Stimulated activated naive CD8-positive, alpha-beta T cell treated with anti-CD3 and anti-CD28 coated beads, Interleukin-15, Interleukin-2, amounts not matched to agents 100 ng/mL and 50 ng/mL, for 24 hours (primary cell): ENCODE measurements around the gene PLA2R1.

ENCODE experiments used
- H3K27ac Mint-ChIP-seq: one replicate; pipeline ENCODE4 v1.8.0; 2021; ENCODE audit warnings: mild to moderate bottlenecking, mixed read lengths
- H3K27me3 Mint-ChIP-seq: one replicate; pipeline ENCODE4 v1.8.0; 2021; ENCODE audit warnings: mixed read lengths
- H3K36me3 Mint-ChIP-seq: one replicate; pipeline ENCODE4 v1.8.0; 2021; ENCODE audit warnings: low read depth, mixed read lengths
- H3K4me1 Mint-ChIP-seq: one replicate; pipeline ENCODE4 v1.8.0; 2021; ENCODE audit warnings: low read depth, mixed read lengths
- H3K4me3 Mint-ChIP-seq: one replicate; pipeline ENCODE4 v1.8.0; 2021; ENCODE audit warnings: mild to moderate bottlenecking, mixed read lengths
- H3K9me3 Mint-ChIP-seq: one replicate; pipeline ENCODE4 v1.8.0; 2021; ENCODE audit warnings: mixed read lengths

PLA2R1 gene

DNA sequence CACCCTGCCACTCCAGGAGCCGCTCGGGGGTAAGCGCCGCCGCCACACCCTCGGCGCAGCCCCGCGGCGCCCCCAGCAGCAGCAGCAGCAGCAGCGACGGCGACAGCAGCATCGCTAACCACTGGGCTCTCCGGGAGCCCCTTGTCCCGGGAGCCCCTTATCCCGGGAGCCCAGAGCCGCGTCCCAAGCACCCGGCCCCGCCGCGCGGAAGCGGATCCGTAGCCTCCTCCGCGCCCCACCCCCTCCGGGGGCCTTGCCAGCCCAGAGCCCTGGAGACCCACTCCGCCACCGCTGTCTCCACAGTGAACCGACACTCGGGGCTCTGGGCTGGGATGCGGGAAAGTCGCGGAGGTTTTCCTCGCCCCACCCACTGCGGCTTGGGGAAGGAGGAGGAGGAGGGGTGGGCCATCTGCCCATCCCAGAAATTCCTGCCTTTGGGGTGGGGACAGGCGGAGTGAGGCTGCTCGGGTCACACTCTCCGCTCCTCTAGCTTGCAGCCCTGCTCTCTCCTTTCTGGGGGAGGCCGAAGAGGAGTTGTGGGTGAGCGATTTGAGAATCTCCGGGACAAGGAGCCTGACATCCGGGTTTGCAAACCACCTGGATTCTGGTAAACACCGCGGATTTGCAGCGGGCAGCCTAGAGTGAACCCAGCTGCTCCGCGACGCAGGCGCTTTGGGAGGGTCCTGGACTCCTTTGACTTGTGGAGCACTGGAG, at the start of gene PLA2R1:
TSS of gene PLA2R1 (minus strand) at position 324 of the 714 bp plus-strand sequence. CDS start at position 112, 212 bp downstream.
- H3K27ac Mint-ChIP-seq: no peak within 1 kb of the TSS
- no peaks in the 10 kb centered on the region for H3K9me3 Mint-ChIP-seq
- H3K4me3 Mint-ChIP-seq: peak within 1 kb of the TSS; percentile 70
- peaks cover 46% of the 10 kb centered on the region for H3K27me3 Mint-ChIP-seq
- H3K4me1 Mint-ChIP-seq: peaks cover 8% of the 10 kb centered on the region
- no peaks in the 10 kb centered on the region for H3K36me3 Mint-ChIP-seq

DNA sequence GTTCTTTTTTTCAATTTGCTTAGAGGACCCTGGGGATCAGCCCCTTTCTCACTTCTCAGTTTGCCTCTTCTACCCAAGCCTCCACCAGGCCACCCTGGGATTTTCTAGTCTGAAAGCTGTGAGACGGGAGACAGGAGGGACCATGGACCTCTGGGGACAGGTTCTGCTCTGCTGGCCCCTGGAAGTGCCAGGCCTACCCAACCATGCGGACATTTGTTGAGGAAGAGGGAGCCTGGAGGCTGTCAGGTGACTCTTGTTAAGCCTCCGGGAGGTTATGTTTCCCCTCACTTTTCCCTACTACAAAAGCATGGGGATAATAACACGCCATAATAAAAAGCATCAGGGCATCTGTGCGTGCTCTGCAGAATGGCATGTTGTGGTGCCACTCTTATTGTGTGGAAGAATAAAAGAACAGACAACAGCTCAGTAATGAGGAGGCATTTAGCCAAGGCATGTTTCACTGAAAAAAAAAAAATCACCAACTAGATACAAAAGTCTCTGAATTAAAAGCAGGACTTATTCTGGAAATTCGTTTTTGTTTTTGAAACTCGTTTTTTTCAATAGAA, 48.3 kb upstream of the PLA2R1 start:
- no peaks in the 10 kb centered on the region for H3K9me3 Mint-ChIP-seq
- no peak overlapping the region for H3K4me3 Mint-ChIP-seq
- no peak overlapping the region for H3K27ac Mint-ChIP-seq
- H3K36me3 Mint-ChIP-seq: no peaks in the 10 kb centered on the region
- H3K27me3 Mint-ChIP-seq: peaks cover 12% of the 10 kb centered on the region
- H3K4me1 Mint-ChIP-seq: no peaks in the 10 kb centered on the region

DNA sequence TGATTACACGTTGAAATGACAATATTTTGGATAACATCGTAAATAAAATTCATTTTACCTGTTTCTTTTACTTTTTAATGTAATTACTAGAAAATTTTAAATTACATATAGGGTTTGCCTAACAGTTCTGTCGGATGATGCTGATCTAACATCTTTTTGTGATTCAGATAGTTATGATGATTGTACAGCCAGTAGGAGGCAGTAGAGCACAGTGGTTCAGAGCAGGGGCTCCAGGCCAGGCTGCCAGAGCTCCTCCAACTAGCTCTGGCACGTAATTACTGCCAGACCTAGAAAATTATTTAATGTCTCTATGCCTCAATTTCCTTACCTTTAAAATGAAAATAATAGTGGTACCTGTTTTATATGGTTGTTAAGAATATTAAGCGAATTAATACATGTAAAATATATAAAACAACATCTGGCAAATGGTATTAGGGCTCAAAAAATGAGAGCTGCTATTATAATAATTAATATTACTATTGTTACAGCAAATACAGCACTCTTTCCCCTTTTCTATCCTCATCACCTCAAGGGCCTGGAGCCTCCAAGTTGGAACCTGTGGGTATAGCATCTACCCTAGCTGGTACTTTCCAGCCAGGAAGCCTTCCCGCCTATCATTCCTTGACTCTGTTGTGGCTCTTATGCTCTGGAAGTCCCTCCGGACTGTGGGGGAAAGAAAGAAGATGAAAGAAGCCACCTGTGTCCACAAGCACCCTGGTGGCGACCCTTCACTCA, 47.7 kb upstream of the PLA2R1 start:
- Mint-ChIP-seq H3K27me3 (peaks cover 16% of the 10 kb centered on the region), H3K9me3 (no peaks in the 10 kb centered on the region), H3K4me1 (no peaks in the 10 kb centered on the region), H3K36me3 (no peaks in the 10 kb centered on the region), H3K4me3 (no peak overlapping the region), H3K27ac (no peak overlapping the region)

DNA sequence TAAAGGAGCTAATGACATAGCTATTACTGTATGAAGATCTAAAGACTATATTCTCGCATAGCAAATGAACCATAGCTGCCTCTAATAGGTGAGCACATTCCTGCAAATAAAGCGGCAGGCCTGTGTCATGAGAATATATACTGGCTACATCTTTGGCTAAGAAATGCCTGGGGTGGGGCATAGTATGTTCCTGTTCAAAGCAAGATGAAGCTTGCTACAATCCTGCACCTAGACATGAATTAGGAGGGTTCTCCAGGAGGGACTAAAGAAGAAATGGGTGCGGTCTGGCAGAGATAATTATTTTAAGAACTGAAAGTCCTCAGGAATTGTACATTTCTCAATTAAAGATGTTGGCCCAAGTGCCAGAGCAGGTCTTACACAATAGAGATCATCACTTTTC, 46.8 kb upstream of the PLA2R1 start:
- Mint-ChIP-seq H3K36me3 (no peaks in the 10 kb centered on the region), H3K27ac (no peak overlapping the region), H3K9me3 (no peaks in the 10 kb centered on the region), H3K27me3 (peaks cover 19% of the 10 kb centered on the region), H3K4me1 (no peaks in the 10 kb centered on the region), H3K4me3 (no peak overlapping the region)

DNA sequence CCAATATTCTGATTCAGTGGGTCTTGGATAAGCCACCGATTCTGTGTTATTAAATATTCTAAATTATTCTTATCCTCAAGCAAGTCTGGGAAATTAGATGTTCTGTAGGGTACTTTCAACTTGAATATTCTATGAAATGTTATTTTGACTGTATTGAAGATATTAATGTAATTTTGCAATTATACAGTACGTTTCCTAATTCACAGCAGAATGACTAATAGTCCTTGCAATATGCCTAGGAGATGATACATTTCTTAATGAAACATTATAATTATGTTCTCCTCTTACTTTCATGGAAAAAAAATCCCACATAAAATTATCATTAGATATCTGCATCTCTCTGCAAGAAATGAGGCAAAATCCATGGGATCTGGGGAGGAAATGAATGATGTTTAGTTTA, 46.2 kb upstream of the PLA2R1 start:
- H3K4me1 Mint-ChIP-seq: no peaks in the 10 kb centered on the region
- H3K27me3 Mint-ChIP-seq: peaks cover 14% of the 10 kb centered on the region
- no peak overlapping the region for H3K27ac Mint-ChIP-seq
- no peaks in the 10 kb centered on the region for H3K9me3 Mint-ChIP-seq
- no peak overlapping the region for H3K4me3 Mint-ChIP-seq
- no peaks in the 10 kb centered on the region for H3K36me3 Mint-ChIP-seq

DNA sequence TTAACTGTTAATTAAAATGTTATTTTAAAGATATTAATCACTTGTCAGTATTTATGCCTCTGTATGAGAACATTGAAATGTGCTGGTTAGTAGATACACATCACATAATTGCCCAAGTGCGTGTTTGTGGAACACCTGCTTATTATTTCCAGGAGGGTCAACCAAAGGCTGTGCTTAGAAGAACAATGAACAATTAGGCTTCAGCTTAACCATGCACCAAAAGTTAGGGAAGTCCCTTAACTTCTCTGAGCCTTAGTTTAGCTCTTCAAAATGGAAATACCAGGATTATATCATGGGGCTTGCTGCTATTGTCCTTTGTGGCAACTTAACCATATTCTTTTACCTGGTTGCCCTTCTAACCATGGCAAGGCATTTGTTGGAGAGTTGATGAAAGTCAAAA, 43.0 kb upstream of the PLA2R1 start:
- Mint-ChIP-seq H3K4me3 (no peak overlapping the region), H3K9me3 (no peaks in the 10 kb centered on the region), H3K4me1 (no peaks in the 10 kb centered on the region), H3K27ac (no peak overlapping the region), H3K36me3 (no peaks in the 10 kb centered on the region), H3K27me3 (peaks cover 23% of the 10 kb centered on the region)

DNA sequence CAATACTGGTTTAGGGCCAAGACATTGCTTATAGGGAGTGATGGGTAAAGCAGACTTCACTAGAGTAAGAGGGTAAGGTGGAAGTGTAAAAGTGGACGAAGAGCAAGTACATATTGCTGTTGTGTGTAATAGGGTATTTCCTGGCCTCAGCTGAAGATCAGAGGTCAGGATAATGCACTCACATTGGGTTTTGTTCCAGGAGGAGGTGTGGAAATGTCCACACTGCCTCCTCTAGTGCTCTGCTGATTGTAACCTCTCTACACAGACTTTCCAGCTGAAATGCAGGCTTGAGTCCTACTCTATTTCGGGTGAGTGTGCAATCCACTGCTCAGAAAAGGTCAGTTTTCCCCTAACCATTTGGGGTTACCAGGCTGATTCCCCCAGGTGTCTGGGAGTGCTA, 41.7 kb upstream of the PLA2R1 start:
- Mint-ChIP-seq H3K4me3 (no peak overlapping the region), H3K27ac (no peak overlapping the region), H3K4me1 (no peaks in the 10 kb centered on the region), H3K27me3 (peaks cover 20% of the 10 kb centered on the region), H3K9me3 (no peaks in the 10 kb centered on the region), H3K36me3 (no peaks in the 10 kb centered on the region)

DNA sequence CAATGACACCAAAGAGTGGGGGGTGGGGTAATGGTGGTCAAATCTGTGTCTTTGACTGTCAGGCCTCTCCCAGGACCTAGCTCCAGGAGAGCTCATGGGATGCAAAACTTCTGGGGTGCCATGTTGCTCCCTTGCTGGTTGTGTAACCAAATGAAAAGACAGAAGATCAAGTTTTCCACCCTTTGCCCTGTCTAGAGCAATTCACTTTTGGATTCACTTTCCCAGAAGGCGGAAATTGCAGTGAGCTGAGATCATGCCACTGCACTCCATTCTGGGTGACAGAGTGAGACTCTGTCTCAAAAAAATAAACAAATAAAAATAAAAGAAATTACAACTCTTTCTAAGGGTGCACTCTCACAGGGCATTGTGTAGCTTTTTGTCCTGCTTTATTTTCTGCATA, 34.9 kb upstream of the PLA2R1 start:
- Mint-ChIP-seq H3K36me3 (no peaks in the 10 kb centered on the region), H3K27me3 (peaks cover 19% of the 10 kb centered on the region), H3K9me3 (peaks cover 10% of the 10 kb centered on the region), H3K27ac (no peak overlapping the region), H3K4me1 (peaks cover 7% of the 10 kb centered on the region), H3K4me3 (no peak overlapping the region)

DNA sequence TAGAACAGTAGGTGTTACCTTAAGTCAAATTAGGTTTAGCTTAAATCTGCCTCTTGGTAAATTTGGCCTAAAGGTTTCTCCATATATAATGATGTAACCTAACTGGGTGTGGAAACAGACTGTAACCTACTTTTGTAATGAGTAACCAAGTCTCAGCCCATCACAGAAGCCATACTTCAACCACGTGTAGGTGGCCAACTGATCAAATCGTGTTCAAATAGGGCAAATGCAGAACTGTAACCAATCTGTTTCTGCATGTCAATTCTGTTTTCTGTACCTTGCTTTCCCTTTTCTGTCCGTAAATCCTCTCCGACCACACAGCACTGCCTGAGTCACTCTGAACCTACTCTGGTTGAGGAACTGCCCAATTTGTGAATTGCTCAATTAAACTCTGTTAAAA, 34.0 kb upstream of the PLA2R1 start:
- H3K27me3 Mint-ChIP-seq: peaks cover 13% of the 10 kb centered on the region
- H3K4me3 Mint-ChIP-seq: no peak overlapping the region
- peaks cover 7% of the 10 kb centered on the region for H3K4me1 Mint-ChIP-seq
- no peaks in the 10 kb centered on the region for H3K36me3 Mint-ChIP-seq
- no peak overlapping the region for H3K27ac Mint-ChIP-seq
- peaks cover 14% of the 10 kb centered on the region for H3K9me3 Mint-ChIP-seq

DNA sequence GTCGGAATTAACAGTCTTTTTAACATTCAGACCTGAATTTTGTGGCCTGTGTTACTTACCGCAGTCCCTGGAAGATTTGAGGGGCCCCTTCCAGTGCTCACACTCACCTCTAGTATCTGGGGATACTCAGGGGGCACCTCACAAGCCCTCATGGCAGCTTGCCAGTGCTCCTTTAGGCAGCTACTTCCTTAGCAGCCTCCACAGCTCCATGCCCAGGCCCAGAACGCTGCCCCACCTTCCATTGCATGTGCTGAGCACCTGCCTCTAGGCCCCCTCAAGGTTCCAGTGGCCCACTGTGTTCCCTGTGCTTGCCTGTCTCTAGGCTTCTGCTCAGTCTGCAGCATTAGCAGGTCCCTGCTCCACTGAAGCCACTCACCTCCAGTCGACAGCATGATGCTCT, 30.0 kb upstream of the PLA2R1 start:
- H3K27me3 Mint-ChIP-seq: peaks cover 11% of the 10 kb centered on the region
- H3K9me3 Mint-ChIP-seq: peaks cover 28% of the 10 kb centered on the region
- H3K36me3 Mint-ChIP-seq: no peaks in the 10 kb centered on the region
- H3K4me3 Mint-ChIP-seq: no peak overlapping the region
- H3K27ac Mint-ChIP-seq: no peak overlapping the region
- peaks cover 7% of the 10 kb centered on the region for H3K4me1 Mint-ChIP-seq

DNA sequence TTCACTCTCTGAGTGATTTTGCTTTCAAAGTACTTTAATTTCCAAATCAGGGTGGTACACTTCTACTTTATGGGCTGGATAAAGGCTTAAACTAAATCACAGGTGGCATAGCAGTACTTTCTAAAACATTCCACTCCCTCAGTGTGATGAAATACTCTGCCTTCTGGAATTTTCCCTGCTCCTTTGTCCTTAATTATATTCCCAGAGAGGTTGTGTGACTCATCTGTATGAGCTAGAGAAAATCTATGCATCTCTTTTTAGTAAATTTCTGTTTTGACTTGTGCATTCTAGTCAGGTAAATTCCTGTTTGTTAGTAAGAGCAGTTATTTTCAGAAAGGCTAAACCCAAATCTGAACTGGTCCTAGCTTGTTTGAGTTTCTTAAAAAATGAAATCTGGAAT, 29.0 kb upstream of the PLA2R1 start:
- no peak overlapping the region for H3K27ac Mint-ChIP-seq
- peaks cover 33% of the 10 kb centered on the region for H3K9me3 Mint-ChIP-seq
- H3K4me3 Mint-ChIP-seq: no peak overlapping the region
- H3K36me3 Mint-ChIP-seq: no peaks in the 10 kb centered on the region
- peaks cover 11% of the 10 kb centered on the region for H3K27me3 Mint-ChIP-seq
- peaks cover 3% of the 10 kb centered on the region for H3K4me1 Mint-ChIP-seq

DNA sequence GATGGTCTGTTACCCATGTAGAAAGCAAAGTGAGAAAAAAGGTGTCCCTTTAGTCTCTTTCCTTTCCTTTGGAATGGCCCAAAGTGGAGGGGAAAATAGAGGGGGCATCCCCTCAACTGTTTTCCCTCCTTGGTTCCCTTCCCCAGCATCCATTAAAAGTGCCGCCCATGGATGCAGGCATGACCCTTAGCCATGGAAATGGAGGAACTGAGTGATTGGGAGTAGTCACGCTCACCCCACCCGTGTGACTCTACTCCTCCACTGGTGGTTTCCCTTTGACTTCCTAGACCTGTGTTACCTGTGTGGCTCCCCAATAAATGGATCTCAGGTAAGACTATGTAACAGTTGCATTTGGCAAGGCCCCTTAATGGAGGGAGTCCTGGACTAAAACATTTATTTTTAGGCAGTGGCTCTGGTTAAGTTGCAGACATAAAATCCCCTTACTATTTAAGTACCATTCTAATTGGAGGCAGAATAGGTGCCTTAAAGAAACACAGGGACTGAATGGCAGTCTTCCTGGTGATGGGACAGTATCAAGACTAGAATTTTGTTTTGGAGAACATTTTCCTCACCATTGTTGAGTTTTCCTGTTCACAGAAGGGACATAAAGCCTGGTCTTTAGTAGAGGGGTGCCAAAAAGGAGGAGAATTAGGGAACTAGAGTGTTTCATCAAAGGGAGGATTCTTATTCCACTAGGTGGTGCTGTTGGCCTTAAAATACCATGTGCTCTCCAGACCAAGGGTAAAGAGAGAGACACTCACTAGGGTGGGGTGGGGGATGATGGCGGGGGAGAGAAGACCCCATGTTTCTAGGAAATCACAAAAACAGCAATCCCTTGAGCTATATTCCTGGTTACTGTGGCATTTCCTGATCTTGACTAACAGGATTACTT, 25.7 kb upstream of the PLA2R1 start:
- Mint-ChIP-seq H3K36me3 (no peaks in the 10 kb centered on the region), H3K27me3 (peaks cover 3% of the 10 kb centered on the region), H3K9me3 (peaks cover 34% of the 10 kb centered on the region), H3K4me3 (no peak overlapping the region), H3K27ac (no peak overlapping the region), H3K4me1 (no peaks in the 10 kb centered on the region)

DNA sequence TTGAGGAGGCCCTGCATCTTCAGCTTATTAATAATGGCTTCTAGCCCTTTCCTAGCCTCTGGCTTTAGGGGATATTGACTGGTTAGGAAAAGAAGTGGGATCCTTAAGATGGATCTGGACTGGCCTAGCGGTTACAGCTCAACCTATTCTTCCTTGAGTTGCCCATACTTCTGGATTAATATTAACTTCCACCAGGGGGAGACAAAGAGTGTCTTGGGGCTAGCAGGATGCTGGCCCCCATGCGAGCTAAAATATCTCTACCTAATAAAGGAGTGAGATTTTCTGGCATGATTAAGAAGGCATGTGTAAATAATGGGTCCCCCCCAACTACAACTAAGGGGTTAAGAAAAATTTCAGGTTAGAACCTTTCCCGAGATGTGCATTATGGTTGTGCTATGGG, 23.2 kb upstream of the PLA2R1 start:
- peaks cover 8% of the 10 kb centered on the region for H3K27me3 Mint-ChIP-seq
- H3K4me3 Mint-ChIP-seq: no peak overlapping the region
- H3K27ac Mint-ChIP-seq: no peak overlapping the region
- H3K9me3 Mint-ChIP-seq: peaks cover 22% of the 10 kb centered on the region
- H3K4me1 Mint-ChIP-seq: no peaks in the 10 kb centered on the region
- no peaks in the 10 kb centered on the region for H3K36me3 Mint-ChIP-seq

DNA sequence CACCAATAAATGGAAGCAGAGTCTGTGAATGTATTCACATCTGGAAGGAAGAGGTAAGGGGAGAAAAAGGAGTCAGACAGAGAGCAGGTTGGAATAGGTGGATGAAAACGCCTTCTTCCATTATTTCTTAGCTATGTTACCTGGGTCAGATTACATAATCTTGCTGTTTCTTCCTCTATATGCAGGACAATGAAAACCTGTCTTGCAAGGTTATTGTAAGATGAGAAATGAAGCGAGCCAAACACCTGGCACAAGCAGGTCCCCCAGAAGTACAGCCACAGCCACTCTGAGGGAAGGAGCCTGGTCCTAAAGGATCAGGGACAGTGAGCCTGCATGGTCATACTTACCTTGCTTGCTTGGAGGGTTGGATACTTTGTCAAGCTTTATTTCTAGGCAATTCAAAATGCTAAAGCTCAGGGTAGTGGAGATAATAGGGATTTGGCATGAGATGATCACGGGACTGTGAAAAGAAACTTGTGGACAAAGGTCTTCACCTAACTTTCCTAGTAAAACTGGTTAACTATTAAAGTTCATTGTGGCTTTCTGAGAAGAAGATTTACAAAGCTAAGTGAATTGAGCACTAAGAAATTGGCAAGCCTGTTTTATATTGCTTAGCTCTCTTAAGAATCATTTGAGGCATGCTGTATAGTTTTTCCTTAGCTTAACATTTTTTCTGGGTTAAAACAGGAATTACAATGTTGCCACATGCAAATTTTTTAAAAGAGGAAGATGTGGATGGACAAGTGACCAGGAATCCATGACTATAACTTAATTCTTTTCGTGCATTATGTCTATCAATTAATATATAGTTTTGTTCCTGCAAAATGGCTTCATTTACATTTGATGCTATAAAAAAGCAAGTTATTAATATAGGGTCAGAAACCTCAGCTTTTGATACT, 15.7 kb upstream of the PLA2R1 start:
- Mint-ChIP-seq H3K27ac (no peak overlapping the region), H3K9me3 (peaks cover 4% of the 10 kb centered on the region), H3K4me3 (no peak overlapping the region), H3K27me3 (peaks cover 9% of the 10 kb centered on the region), H3K4me1 (no peaks in the 10 kb centered on the region), H3K36me3 (no peaks in the 10 kb centered on the region)
